ENCODE results near the gene CYP4F3.

DNA sequence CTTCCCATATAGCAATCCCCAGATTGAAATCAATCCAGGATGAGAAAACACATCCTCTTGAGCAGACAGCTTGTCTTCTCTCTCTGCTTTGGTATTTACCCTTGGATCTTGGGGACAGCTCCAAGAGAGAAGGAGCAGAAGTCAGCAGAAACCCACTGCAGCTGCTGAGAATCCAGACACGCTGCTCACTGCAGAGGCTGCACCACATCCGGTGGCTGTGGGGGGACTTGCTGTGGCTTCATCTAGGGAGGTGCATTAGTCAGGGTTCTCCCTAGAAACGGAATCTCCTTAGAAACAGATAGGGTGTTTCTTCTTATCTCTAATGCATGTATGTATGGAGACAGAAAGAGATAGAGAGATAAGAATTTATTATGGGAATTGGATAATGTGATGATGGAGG, 34.9 kb downstream of the CYP4F3 start:
- TF ChIP-seq POLR2AphosphoS5 (IDR thresholded peaks at IDR 0.05; ENCODE audit: low read depth, low read length) (no peak), POLR2A (IDR thresholded peaks at IDR 0.05; ENCODE audit: low read depth, low read length) (no peak), POU2F2 (IDR thresholded peaks at IDR 0.05; ENCODE audit: low read depth, low read length) (no peak), TAF1 (IDR thresholded peaks at IDR 0.05; ENCODE audit: low read depth, low read length) (no peak), PAX5 (IDR thresholded peaks at IDR 0.05; ENCODE audit: insufficient read depth, low read length, severe bottlenecking) (no peak)

All from GM12891 (cell line).